NCI-H2029 (cell line): Measurements from ENCODE around the gene GSTO1.
A peak's percentile ranks its signal among the peaks of the same experiment; 100 is the strongest.

Experiments used
- DNase-seq: peaks from one replicate; lab custom pipeline; 2025; lab: John Stamatoyannopoulos, UW

GSTO1 gene

DNA sequence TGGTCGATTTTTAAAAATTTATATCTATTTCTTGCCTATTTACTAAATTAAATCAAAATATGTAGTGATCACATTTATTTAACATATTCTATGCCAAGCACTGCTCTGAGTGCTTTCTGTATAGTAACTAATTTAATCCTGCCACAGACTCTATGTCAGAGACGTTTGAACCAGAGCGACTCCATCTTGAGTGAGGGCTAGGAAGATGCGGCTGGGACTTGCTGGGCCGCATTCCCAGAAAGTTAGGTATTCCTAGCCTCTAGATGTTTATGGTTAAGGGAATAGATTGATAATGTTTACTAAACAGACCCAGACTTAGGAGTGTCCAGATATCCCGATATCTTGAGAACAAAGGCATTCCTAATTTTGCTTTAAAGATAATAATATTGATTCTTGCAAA, 3.2 kb upstream of the GSTO1 start:
- no peak for DNase-seq

DNA sequence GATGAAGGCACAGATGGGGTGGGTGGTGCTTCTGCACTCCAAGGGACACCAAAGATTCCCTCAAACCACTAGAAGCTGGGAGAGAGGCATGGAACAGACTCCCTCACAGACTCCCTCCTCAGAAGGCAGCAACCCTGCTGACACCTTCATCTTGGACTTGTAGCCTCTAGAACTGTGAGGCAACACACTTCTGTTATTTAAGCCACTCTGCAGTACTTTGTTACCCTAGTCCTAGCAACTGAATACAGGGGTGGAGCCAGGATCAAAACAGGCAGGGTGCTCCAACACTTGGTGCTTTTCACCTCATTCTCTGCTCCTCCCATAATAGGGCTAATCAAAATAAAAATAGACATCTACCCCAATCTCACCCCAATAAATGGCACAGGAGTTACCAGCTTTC, 2.3 kb upstream of the GSTO1 start:
- no peak for DNase-seq

DNA sequence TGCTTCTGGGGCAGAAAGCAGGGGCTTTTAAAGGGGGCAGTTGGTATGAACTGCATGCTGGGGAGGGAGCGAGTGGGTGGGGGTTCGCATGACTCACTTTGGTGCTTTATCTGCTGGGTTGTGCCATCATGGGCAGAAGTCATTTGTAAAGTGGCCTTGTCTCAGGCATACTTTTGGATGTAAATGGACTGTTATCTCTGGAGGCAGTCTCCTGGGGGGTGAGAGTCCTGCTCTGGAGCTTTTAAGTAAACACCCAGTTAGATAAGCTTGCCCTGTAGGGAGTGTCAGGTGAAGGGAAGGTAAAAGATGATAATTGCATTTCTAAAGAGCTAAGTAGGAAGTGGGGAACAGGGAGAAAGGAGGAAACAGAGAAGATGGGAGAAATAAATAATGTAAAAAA, 1.6 kb upstream of the GSTO1 start:
- DNase-seq: no peak

DNA sequence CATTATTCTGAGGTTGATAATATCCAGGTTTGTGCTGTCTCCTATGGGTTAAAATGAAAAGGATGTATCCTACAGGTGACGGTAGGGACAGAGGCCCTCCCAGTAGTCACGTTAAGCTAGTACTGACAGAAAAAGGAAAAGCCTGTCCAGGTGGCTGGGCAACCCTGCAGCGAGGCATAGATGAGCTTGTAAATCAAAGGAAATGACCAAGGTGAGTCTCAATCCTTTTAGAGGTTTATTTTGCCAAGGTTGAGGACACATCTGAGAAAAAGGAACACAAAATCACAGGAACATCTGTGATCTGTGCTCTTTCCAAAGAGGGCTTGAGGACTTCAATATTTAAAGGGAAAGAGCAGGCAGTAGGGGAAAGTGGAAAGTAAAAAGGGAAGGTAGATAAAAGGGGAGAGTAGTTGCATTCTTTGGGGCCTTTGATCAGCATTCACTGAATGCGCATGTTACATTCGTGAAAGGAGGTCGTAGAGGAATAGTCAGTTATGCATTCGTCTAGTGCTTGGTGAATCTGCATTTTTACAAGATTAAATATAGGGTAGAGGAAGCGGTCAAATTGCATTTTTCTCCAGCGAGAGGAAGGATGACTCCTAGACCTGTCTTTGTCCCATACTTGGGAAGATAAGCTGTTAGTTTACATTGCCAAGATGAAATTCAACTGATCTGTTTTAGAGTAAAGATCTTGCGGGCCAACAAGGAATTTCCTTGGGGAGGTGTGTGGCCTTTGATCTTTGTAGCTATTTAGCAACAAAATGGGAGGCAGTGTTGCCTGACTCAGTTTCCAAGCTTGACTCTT, 884 bp upstream of the GSTO1 start:
- no peak for DNase-seq

DNA sequence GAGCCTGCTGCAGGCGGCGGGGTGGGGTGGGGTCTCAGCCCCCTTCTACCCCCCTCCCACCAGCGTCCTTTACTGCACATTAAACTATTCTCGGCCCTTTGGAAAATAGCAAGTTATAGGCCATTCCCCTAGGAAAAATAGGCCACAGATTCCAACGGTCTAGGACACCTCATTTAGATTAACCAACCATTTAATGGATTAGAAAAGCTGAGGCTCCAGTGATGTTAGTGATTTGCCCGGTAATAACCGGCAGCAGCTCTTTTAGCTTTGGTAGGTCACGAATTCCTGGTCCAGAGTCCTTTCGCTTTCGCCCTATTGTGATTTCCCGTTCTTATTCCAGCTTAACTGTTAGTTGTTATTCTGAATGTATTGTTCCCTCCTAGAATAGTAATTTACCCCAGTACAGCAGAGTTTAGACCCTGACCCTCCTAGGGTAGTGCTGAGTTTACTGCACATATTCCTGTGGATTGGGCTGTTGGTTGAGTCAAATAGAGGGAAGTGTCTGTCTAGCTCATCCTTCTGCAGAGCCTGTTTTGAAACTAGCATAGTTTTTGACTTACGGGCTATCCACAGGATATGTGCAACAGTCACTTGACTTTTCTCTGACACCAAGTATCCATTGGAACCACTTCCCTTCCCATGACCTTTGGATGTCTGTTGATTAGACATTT, 754 bp downstream of the GSTO1 start:
- no peak for DNase-seq

DNA sequence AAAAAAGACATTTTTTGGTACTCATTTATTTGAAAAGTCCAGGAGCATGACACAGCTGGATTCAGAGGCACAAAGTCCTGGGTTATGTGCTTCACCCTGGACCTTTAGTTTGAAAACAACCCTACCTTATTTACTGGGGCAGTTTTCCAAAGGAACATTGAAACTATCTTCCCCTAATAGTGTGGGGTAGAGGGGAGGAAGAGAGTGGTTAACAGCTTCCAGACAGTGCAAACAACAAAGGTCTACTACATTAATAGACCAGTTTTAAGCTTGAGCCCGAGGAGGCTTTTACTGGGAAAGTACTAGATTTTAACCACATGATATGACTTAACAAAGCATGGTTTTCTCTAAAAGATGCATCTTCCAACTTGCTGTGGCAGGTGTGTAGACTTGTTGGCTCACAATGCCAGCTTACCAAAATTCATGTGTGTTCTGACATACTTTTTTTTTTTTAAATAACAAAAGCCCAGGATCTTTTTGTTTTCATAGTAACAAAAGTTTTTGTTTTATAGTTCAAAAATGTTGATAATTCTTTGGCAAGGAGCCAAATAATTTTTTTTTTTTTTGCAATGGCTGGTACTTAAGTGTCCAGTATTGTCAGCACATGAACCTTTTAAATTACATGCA, 1.8 kb downstream of the GSTO1 start:
- DNase-seq: no peak

DNA sequence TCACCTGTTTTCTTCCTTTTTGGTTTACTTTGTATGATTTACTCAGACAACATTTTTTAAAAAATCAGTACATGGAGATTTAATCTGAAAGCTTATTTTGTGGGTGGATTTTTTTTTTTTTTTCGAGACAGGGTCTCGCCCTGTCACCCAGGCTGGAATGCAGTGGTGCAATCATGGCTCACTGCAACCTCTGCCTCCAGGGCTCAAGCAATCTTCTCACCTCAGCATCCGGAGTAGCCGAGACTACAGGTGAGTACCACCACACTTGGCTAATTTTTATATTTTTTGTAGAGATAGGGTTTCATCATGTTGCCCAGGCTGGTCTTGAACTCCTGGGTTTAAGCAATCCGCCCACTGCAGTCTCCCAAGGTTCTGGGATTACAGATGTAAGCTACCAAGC, 2.5 kb downstream of the GSTO1 start:
- DNase-seq: no peak

DNA sequence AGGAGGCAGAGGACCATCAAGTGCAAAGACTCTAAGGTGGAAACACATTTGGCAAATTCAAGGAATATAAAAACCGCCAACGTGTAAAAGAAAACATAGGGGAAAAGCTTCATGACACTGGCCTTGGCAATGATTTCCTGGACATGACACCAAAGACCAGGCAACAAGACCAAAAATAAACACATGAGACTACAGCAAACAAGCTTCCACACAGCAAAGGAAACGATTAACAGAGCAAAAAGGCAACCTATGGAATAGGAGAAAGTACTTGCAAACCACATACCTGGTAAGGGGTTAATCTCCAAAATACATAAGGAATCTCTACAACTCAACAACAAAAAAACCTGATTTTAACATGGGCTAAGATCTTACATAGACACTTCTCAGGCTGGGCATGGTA, 3.5 kb downstream of the GSTO1 start:
- DNase-seq: no peak

DNA sequence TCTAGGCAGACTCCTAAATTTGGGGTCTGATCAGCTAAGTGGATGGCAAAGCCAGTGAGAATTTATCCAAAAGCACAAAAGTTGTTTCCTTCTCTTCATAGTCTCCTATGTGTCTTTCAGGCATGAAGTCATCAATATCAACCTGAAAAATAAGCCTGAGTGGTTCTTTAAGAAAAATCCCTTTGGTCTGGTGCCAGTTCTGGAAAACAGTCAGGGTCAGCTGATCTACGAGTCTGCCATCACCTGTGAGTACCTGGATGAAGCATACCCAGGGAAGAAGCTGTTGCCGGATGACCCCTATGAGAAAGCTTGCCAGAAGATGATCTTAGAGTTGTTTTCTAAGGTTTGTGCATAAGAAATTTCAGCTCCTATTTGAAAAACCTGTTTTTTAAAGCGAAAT, 4.8 kb downstream of the GSTO1 start:
- no peak for DNase-seq

DNA sequence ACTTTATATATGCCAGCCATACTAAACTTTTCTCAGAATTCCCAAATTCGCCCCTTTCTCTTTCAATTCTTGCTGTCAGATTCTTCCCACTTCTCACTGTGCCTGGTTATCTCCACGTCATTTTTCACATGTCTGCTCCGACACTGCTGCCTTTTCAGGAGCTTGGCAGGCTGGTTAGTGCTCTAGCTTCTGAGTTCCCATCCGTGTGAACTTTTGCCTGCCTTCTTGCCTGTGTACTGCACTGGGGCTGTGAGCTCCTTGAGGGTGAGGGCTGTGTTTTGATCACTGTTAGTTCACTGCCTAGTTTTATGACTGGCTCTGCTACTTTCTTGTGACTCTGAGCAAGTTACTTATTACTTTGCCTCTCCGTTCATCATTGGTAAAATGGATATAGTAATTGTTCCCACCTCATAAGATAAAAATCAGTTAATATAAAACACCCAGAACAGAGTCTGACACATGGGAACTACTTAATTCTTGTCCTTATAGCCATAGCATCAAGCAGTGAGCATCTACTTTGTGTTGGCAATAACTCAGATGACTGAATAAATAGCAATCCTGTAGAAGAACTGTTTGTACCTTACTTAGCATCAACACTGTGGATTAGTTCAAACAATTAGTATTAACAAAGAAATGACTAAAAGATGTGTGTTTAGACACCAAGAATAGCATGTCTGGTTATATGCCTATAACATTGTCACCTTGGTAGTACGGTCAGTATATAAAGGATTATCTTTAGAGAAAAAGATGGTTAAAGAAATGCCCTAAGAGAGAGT, 5.5 kb downstream of the GSTO1 start:
- DNase-seq: no peak

DNA sequence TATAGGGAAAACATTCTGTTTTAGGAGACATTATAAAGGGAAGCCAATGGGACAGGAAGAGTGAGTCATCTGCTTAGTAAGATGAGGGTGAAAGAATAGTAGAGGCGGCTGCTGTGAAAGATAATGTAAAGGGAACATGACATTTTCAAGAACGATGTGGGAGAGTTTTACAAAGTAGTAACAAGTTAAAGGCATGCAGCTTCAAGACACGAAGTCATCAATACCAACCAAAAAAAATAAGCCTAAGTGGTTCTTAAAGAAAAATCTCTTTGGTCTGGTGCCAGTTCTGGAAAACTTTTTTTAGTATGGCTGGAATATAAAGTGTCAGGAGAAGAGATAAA, 6.1 kb downstream of the GSTO1 start:
- no peak for DNase-seq

DNA sequence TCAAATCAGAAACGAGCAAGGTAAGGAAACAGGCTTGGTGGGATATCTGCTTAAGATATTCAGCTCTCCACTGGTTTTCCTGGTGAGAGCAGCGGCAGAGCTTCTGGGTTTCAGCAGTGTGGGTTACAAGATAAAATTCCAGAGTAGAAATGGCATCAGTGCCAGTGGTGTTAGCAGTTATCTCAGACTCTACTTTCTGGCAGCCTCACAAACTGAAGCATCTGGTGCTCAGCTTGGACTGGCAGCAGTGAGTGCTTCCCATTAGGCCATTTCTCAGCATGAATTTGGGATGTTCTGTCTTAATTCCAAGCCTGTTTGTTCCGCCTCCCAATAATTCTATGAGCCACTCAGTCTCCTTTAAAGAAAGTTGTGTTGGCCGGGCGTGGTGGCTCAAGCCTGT, 7.4 kb downstream of the GSTO1 start:
- no peak for DNase-seq

DNA sequence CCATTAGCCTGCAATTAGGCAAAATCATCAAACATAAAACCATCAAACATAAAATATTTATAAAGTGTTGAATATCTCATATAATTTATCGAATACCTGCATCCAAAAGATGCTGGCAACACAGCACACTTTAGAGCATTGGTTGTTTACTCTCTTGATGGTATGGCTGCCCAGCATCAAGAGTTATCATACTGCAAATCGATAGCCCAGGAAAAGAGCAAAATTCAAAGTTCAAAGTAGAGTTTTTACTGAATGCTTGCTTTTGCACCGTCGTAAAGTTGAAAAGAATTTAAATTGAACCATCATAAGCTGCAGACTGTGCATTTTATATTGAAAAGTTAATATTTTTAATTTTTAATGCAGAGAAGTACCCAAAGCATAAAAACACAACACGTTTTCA, 10.1 kb downstream of the GSTO1 start:
- no peak for DNase-seq

DNA sequence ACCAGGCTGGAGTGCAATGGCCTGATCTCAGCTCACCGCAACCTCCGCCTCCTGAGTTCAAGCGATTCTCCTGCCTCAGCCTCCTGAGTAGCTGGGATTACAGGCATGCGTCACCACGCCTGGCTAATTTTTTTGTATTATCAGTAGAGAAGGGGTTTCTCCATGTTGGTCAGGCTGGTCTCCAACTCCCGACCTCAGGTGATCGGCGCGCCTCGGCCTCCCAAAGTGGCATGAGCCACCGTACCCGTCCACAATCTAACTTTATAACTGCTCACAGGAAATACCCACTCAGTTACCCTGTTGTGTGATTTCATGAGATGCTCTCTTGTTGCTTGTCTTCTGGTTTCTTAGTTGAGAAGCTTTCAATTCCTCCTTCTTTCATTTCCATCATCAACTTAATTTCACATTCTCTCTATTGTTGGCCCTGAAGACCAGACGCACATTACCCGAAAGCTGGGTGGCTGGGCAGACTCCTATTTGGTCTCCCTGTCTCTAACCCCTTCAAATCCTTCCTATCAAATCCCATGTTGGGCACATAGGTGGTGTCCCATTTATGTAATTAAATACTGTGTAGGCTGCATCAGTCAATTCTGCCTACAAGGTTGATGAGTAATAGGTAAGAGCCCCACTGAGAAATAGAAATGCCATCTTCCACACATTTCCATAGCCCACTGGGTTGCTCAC, 13.2 kb downstream of the GSTO1 start:
- DNase-seq: no peak

DNA sequence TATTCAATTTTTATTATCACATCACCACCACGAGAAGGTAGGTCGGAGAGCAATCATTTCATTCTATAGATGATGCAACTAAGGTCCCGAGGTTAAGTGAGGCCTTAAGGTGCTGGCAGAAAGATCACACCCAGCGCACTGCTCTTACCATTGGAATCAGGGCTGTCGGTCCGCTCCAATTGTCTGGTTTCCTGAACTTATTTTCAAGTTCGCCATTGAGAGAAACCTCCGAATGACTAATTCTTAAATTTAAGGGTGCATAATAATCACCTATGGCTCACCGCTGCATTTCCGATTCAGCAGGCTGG, 13.7 kb downstream of the GSTO1 start:
- DNase-seq: no peak

DNA sequence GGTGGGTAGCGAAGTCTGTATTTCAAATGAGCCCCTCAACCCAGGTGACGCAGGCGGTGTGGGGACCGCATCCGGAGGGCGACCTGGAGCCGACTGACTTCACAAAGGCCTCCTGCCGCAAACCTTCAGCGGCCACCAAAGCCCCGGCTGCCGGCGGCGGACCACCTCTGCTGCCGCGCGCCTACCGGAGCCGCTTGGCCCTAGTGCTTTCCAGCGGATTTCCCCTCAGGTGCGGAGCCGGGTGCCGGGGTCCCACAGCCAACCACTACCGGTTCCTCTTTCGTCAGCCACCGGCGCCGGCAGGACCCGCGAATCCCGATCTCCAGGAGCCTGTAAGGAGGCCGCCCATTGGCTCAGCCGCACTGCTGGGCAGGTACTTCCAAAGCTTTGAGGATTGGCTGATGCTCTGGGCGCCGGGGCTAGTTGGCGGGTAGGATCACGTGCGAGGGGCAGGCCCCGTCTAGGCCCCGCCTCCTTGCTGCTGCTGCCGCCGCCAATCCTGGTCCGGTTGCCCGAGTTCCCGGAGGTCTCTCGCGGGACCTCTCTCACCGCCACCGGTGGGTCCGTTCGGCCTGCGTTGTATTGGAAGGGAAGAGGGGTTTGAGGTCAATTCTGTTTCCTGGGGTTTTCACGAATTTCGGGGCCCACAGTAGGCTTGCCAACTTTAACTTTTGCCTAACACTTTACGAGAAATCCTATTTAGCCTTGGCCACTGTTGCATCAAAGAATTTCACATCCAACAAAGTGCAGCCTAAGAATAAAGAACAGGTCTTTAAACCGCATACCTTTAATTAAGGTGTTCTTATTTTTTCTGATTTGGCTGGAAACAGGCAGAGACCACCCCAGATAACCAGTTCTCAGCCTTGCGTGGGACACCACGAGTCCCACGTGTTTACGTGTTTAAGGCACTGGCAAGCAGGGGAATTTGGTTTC, 14.3 kb downstream of the GSTO1 start, which contains the start of gene GSTO2:
Gene GSTO2, plus strand, starts transcription at position 472 of the 933 bp plus-strand sequence. CDS start 5,732 bp downstream, outside the sequence.
- DNase-seq: peak; percentile 92

DNA sequence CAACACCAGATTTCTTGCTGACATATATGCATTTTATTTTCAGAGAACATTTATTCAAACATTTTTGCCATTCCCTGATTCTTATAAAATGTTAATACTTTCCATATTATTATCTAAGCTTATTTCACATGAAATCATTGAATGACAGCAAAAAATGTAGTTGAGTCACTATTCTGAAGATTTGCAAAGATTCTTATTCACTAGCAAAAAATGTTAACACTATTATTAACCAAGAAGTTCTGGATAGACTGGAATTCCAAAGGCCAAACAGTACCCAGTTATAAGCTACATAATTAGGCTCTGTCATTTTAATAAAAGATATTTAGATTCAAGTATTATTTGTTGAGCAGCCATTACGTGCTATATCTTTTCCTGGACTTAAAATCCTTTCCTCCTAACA, 18.6 kb downstream of the GSTO1 start:
- DNase-seq: no peak

DNA sequence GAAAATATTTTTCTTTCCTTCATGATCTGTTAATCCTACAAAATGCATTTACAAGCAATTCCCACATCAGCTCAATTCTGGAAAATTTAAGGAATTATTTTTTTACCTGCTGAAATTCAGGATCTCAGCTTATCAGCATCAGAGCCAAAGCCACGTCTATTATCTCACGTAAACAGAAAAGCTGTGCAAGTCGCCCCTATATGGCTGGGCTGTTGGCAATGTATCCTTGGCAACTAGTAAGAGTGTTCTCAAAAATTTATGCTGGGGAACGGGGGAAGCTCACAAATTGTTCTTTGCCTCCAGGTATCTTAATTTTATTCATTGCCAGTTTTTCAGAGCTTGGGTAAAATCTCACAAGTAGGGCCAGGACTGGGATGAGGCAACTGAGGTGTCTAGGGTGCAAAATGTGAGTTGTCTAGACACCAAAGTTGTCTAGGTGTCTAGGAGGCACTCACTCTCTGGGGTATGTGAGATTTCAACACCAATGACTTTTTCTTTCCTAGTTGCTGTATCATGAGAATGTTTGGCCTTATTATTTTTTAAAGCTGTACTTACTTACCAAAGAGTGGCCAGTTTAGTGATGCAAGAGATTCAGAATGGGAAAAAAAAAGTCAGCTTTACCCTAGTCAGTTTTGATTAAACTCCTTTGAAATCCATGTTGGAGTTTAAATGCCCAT, 19.3 kb downstream of the GSTO1 start:
- no peak for DNase-seq

DNA sequence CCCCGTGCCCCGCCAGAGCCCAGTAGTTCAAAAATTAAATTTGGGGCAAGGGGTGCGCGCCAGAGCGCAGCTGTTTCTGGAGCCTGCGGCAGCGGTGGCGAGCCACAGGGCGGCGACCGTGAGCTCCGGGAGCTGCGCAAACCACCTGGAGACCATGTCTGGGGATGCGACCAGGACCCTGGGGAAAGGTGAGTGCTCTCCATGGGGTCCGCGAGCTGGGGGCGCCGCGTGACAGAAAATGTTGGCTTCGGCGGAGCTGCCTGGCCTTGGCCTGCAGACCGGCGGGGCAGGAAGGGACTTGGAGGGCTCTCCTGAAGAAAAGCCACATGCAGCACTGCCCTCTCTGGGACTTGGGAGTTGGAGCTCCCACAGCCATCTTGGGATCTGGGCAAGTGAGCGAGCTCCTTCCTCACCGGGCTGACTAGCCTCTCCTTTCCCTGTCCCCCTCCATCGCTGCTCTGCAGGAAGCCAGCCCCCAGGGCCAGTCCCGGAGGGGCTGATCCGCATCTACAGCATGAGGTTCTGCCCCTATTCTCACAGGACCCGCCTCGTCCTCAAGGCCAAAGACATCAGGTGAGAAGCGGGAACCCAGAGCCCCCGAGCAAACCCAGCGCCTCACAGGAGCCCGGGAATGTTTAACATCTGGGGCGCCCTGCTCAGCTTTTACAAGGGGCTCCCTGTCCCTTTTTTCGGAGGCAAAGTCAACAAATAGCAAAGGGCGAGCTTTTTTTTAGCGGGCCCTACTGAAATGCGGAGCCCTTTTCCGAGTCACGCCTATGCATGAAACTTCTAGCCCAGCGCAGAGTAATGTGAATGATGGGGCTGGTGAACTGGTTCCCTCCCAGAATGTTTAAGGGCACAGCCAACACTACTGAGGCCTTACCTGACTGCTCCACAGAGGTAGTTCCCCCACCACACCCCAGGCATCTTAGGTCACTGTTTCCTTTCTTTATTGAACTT, 20.4 kb downstream of the GSTO1 start:
- no peak for DNase-seq
